HCT116 (cell line): ENCODE measurements around the gene KCNH3. TPM values are rescaled to one million over a fixed set of nuclear protein-coding genes. Genes with fewer than 3 reads are reported as not detected.

Experiments
- ATAC-seq: fragments of 200-7000 bp; cut with Tn5 transposase; 2 replicates; pipeline ENCODE4 v1.9.1; 2020; ENCODE audit warnings: mild to moderate bottlenecking, moderate library complexity
- BruUV-seq: library from RNA; stranded (reverse); fragments of 400-500 nt; replicated peaks from 2 replicates; lab custom pipeline; 2021; lab: Mats Ljungman, UMichigan
- CTCF ChIA-PET: fragments of 300-600 bp; sonication (Branson Sonifier 250); formaldehyde crosslinking; loops from one replicate; lab custom pipeline; 2021; ENCODE audit warnings: antibody characterized with exemption; lab: Charles Lee
- POLR2A ChIA-PET: fragments of 300-600, 350-600 bp; sonication (Branson Sonifier 250); formaldehyde crosslinking; loops from one replicate; lab custom pipeline; 2021; ENCODE audit warnings: antibody characterized with exemption; lab: Charles Lee
- RAD21 ChIA-PET, 2 experiments: fragments of 300-600 bp; sonication (Branson Sonifier 250); formaldehyde crosslinking; loops; one replicate each; lab custom pipeline; 2023; ENCODE audit warnings: low total read pairs in 2 of 2; ENCODE audit not compliant: uncharacterized antibody in 2 of 2, unreplicated experiment in 2 of 2, low non-redundant PET in 1 of 2; lab: Charles Lee
- DNase-seq: peaks from one replicate; pipeline ENCODE4 v3.0.0-alpha.2; 2010; ENCODE audit warnings: low read depth, low spot score
- H2AFZ ChIP-seq: fragments of 200-600 bp; shearing (Covaris generic), sonication (generic); 2 replicates; pipeline ENCODE4 v1.6.1; 2017; ENCODE audit warnings: low read depth, mixed run types, mixed read lengths, antibody characterized with exemption, low read length; ENCODE audit not compliant: poor library complexity, severe bottlenecking
- H3K27ac ChIP-seq: 2 replicates; pipeline ENCODE4 v1.5.1; 2012; ENCODE audit warnings: low read depth, low read length
- H3K27me3 ChIP-seq: fragments of 200-600 bp; sonication (generic); 2 replicates; pipeline ENCODE4 v1.6.1; 2016; ENCODE audit warnings: mixed run types, low read length, mixed read lengths; ENCODE audit not compliant: insufficient read depth
- H3K36me3 ChIP-seq, 2 experiments: fragments of 200-500 bp in 1 of 2; fragments of 200-600 bp in 1 of 2; sonication (Bioruptor generic) in 1 of 2; sonication (generic) in 1 of 2; 2 replicates each; pipeline versions ENCODE4 v1.5.1 to v1.6.1; 2014 to 2016; ENCODE audit warnings: low read length in 2 of 2, inconsistent platforms in 1 of 2, mixed read lengths in 1 of 2, mixed run types in 1 of 2; ENCODE audit not compliant: insufficient read depth in 2 of 2, control insufficient read depth in 1 of 2
- H3K4me1 ChIP-seq, 2 experiments: fragments of 200-600 bp in 1 of 2; sonication (generic) in 1 of 2; 2 replicates each; pipeline versions ENCODE4 v1.5.1 to v1.6.1; 2012 to 2017; ENCODE audit warnings: low read length in 2 of 2, inconsistent platforms in 1 of 2, mild to moderate bottlenecking in 1 of 2, mixed read lengths in 1 of 2, mixed run types in 1 of 2, moderate library complexity in 1 of 2; ENCODE audit not compliant: insufficient read depth in 2 of 2, control insufficient read depth in 1 of 2
- H3K4me2 ChIP-seq: fragments of 200-600 bp; sonication (generic); 2 replicates; pipeline ENCODE4 v1.6.1; 2017; ENCODE audit warnings: mixed run types, low read length, mixed read lengths
- H3K4me3 ChIP-seq, 2 experiments: fragments of 200-600 bp in 1 of 2; sonication (generic) in 1 of 2; replicated peaks in 1 of 2; 2 replicates each; pipeline ENCODE4 v1.5.1; 2011 to 2016; ENCODE audit warnings: low read length in 2 of 2, control low read depth in 1 of 2, low read depth in 1 of 2, mild to moderate bottlenecking in 1 of 2, mixed read lengths in 1 of 2, mixed run types in 1 of 2
- H3K79me2 ChIP-seq: fragments of 200-600 bp; sonication (generic); 2 replicates; pipeline ENCODE4 v1.6.1; 2017; ENCODE audit warnings: mild to moderate bottlenecking, mixed run types, low read length, moderate library complexity, mixed read lengths; ENCODE audit not compliant: insufficient read depth
- H3K9ac ChIP-seq: fragments of 200-600 bp; sonication (generic); 2 replicates; pipeline ENCODE4 v1.6.1; 2016; ENCODE audit warnings: low read length, mixed read lengths
- H3K9me2 ChIP-seq: fragments of 200-600 bp; sonication (generic), shearing (Covaris generic); 2 replicates; pipeline ENCODE4 v1.6.1; 2017; ENCODE audit warnings: mixed run types, mild to moderate bottlenecking, moderate library complexity; ENCODE audit not compliant: insufficient read depth
- H3K9me3 ChIP-seq, 2 experiments: fragments of 200-500 bp in 1 of 2; fragments of 200-600 bp in 1 of 2; sonication (Bioruptor generic) in 1 of 2; sonication (generic) in 1 of 2; 2 replicates each; pipeline ENCODE4 v1.6.1; 2014 to 2017; ENCODE audit warnings: low read length in 2 of 2, mixed read lengths in 2 of 2, inconsistent platforms in 1 of 2, low read depth in 1 of 2, mild to moderate bottlenecking in 1 of 2, mixed run types in 1 of 2, moderate library complexity in 1 of 2; ENCODE audit not compliant: control insufficient read depth in 1 of 2, insufficient read depth in 1 of 2
- H4K20me1 ChIP-seq: fragments of 200-600 bp; sonication (generic), shearing (Covaris generic); 2 replicates; pipeline ENCODE4 v1.6.1; 2017; ENCODE audit warnings: mixed run types, mild to moderate bottlenecking, moderate library complexity; ENCODE audit not compliant: insufficient read depth
- CEBPB ChIP-seq: IDR thresholded peaks from 2 replicates; pipeline ENCODE4 v1.6.1; 2012; ENCODE audit warnings: low read depth
- ELF1 ChIP-seq: IDR thresholded peaks from 2 replicates; pipeline ENCODE4 v1.6.1; 2012; ENCODE audit warnings: low read depth, borderline replicate concordance
- EZH2 ChIP-seq: fragments of 200-600 bp; sonication (generic); IDR thresholded peaks from 2 replicates; pipeline ENCODE4 v1.6.1; 2017; ENCODE audit warnings: antibody characterized with exemption, mixed run types
- EZH2phosphoT487 ChIP-seq: fragments of 200-600 bp; IDR thresholded peaks from 2 replicates; pipeline ENCODE4 v1.6.1; 2018; ENCODE audit warnings: antibody characterized with exemption, borderline replicate concordance
- JUND ChIP-seq: IDR thresholded peaks from 2 replicates; pipeline ENCODE4 v1.6.1; 2012
- POLR2A ChIP-seq: IDR thresholded peaks from 2 replicates; pipeline ENCODE4 v1.7.0; 2011; ENCODE audit warnings: borderline replicate concordance; ENCODE audit not compliant: insufficient read depth, insufficient read length; ENCODE audit errors: extremely low read depth
- REST ChIP-seq: IDR thresholded peaks from 2 replicates; pipeline ENCODE4 v1.6.1; 2012; ENCODE audit warnings: low read depth
- SP1 ChIP-seq: IDR thresholded peaks from 2 replicates; pipeline ENCODE4 v1.6.1; 2012; ENCODE audit warnings: low read depth
- ZFX ChIP-seq: fragments of 450-650 bp; IDR thresholded peaks from 2 replicates; pipeline ENCODE4 v1.6.1; 2017
- ZNF274 ChIP-seq: fragments of 200-500 bp; sonication (Bioruptor generic); IDR thresholded peaks from 2 replicates; pipeline ENCODE4 v1.6.1; 2014; ENCODE audit warnings: mild to moderate bottlenecking, low read depth, low read length, inconsistent platforms
- intact Hi-C: fragments of 100-400 bp; cut with micrococcal nuclease; formaldehyde crosslinking; loops from 2 replicates; pipeline ENCODE4 v1.10.0; 2022
- total RNA-seq: library from RNA; stranded (reverse); gene quantifications from one replicate; pipeline ENCODE4 v1.2.1, GENCODE V29; 2021; ENCODE audit not compliant: unreplicated experiment
- TF ChIP-seq, protein P1 (sequence below): IDR thresholded peaks from 2 replicates; pipeline ENCODE4 v1.6.1; 2012

Gene KCNH3
- total RNA-seq, 1 experiment from 2014 or later: 35.3 TPM

- intact Hi-C loops: no loop called here
- DNase-seq: no peak
- RAD21 ChIA-PET: interaction anchor here in 1 of 2 experiments (1.2 kb wide), 1 partner anchor 200 kb away, joined by 3 read pairs; no protein-coding TSS in a partner anchor
- CTCF ChIA-PET: interaction anchor here (1.3 kb wide), 1 partner anchor 227 kb away, joined by 4 read pairs; no protein-coding TSS in a partner anchor
- no peak for ATAC-seq
- POLR2A ChIA-PET: no interaction called here
- H3K9ac ChIP-seq: no peak overlapping the region
- no peak overlapping the region for H3K4me2 ChIP-seq
- no peak overlapping the region for H3K4me3 ChIP-seq
- TF ChIP-seq ELF1: no peak
- TF ChIP-seq, protein P1, sequence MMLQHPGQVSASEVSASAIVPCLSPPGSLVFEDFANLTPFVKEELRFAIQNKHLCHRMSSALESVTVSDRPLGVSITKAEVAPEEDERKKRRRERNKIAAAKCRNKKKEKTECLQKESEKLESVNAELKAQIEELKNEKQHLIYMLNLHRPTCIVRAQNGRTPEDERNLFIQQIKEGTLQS: no peak
- no peak for TF ChIP-seq EZH2
- no peak for TF ChIP-seq JUND
- TF ChIP-seq SP1: no peak
- TF ChIP-seq EZH2phosphoT487: no peak
- no peak for TF ChIP-seq CEBPB
- no peak for TF ChIP-seq ZFX
- TF ChIP-seq ZNF274: no peak
- no peak for TF ChIP-seq POLR2A
- no peak for TF ChIP-seq REST
- H3K27ac ChIP-seq: no peak overlapping the region
- H2AFZ ChIP-seq: no peak overlapping the region
- BruUV-seq: no TSS peak
- H3K27me3 ChIP-seq: no peaks in the 10 kb centered on the region
- no peaks in the 10 kb centered on the region for H3K9me2 ChIP-seq
- H3K9me3 ChIP-seq: no peaks in the 10 kb centered on the region
- H3K4me1 ChIP-seq: no peaks in the 10 kb centered on the region
- H3K36me3 ChIP-seq: peaks cover 14 to 42% of the 10 kb centered on the region in 2 experiments
- H4K20me1 ChIP-seq: no peaks in the 10 kb centered on the region
- no peaks in the 10 kb centered on the region for H3K79me2 ChIP-seq
These were observed 19.7 kb downstream of the KCNH3 start for GRCh38 chr12:49558526-49558925.
